HFFc6 (cell line): ENCODE results near the gene CGNL1. TPM values are rescaled to one million over a fixed set of nuclear protein-coding genes. Genes with fewer than 3 reads are reported as not detected.

Experiments used
- DNase-seq: peaks from one replicate; pipeline ENCODE4 v3.0.0-alpha.2; 2018
- H3K27ac Mint-ChIP-seq: 2 replicates; pipeline ENCODE4 v1.8.0; 2020; ENCODE audit warnings: mild to moderate bottlenecking, mixed read lengths
- H3K27me3 Mint-ChIP-seq: 2 replicates; pipeline ENCODE4 v1.8.0; 2021; ENCODE audit warnings: mild to moderate bottlenecking, moderate library complexity, mixed read lengths; ENCODE audit not compliant: insufficient read depth
- H3K36me3 Mint-ChIP-seq: 2 replicates; pipeline ENCODE4 v1.8.0; 2021; ENCODE audit warnings: low read depth, mixed read lengths
- H3K4me1 Mint-ChIP-seq: 2 replicates; pipeline ENCODE4 v1.8.0; 2020; ENCODE audit warnings: low read depth, mixed read lengths
- H3K4me3 Mint-ChIP-seq: 2 replicates; pipeline ENCODE4 v1.8.0; 2020; ENCODE audit warnings: mild to moderate bottlenecking, moderate library complexity, mixed read lengths
- H3K9me3 Mint-ChIP-seq: 2 replicates; pipeline ENCODE4 v1.8.0; 2020; ENCODE audit warnings: mild to moderate bottlenecking, mixed read lengths
- total RNA-seq, 6 experiments: library from RNA; stranded (reverse); fragmentation: NEBNext Ultra II Directional; extraction: Animal tissue kit (Norgen Biotek cat#: 25700); gene quantifications; 2 replicates in 1 of 6; 3 replicates in 5 of 6; pipeline ENCODE4 v1.2.3, GENCODE V29; 2021
- TF ChIP-seq, protein P1 (sequence below): fragments of 200-600 bp; sonication (generic); IDR thresholded peaks from 2 replicates; pipeline ENCODE4 v1.5.0; 2021; ENCODE audit warnings: antibody characterized with exemption, mild to moderate bottlenecking

CGNL1 gene
- total RNA-seq, 6 experiments from 2014 or later = 0.05 to 0.20 (median 0.10) TPM; not detected in 2

GRCh38 chr15:57555270-57555669 is 179.0 kb downstream of the CGNL1 start:
- H3K27ac Mint-ChIP-seq = no peak overlapping the region
- H3K27me3 Mint-ChIP-seq = no peaks in the 10 kb centered on the region; the same call in 1 of the 2 replicates
- no peaks in the 10 kb centered on the region for H3K36me3 Mint-ChIP-seq
- DNase-seq = no peak
- TF ChIP-seq, protein P1, sequence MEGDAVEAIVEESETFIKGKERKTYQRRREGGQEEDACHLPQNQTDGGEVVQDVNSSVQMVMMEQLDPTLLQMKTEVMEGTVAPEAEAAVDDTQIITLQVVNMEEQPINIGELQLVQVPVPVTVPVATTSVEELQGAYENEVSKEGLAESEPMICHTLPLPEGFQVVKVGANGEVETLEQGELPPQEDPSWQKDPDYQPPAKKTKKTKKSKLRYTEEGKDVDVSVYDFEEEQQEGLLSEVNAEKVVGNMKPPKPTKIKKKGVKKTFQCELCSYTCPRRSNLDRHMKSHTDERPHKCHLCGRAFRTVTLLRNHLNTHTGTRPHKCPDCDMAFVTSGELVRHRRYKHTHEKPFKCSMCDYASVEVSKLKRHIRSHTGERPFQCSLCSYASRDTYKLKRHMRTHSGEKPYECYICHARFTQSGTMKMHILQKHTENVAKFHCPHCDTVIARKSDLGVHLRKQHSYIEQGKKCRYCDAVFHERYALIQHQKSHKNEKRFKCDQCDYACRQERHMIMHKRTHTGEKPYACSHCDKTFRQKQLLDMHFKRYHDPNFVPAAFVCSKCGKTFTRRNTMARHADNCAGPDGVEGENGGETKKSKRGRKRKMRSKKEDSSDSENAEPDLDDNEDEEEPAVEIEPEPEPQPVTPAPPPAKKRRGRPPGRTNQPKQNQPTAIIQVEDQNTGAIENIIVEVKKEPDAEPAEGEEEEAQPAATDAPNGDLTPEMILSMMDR = no peak
- H3K4me1 Mint-ChIP-seq = peaks cover 52% of the 10 kb centered on the region
- no peaks in the 10 kb centered on the region for H3K9me3 Mint-ChIP-seq
- no peak overlapping the region for H3K4me3 Mint-ChIP-seq

DNA sequence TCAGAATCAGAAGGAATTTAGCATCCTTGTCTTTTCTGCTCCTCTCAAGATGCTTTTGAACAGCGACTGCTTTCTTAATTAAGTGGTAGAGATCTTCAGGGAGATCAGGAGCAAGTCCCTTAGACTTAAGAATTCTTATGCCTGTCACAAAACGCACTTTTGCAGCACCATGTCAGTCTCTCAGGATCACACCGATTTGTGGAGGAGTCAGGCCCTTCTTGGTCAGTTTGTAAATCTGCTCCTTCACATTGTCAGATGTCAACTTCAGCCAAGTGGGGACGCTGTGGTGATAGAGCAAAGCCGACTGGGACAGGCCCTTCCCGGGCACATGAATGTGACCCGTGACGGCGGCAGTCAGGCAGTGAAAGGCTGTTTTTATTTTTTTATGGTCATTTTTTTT is 179.7 kb downstream of the CGNL1 start:
- Mint-ChIP-seq H3K36me3 (no peaks in the 10 kb centered on the region), H3K27me3 (no peaks in the 10 kb centered on the region; the same call in 1 of the 2 replicates), H3K4me3 (no peak overlapping the region), H3K9me3 (no peaks in the 10 kb centered on the region), H3K27ac (no peak overlapping the region), H3K4me1 (peaks cover 51% of the 10 kb centered on the region)
- TF ChIP-seq, protein P1 = no peak
- no peak for DNase-seq

DNA sequence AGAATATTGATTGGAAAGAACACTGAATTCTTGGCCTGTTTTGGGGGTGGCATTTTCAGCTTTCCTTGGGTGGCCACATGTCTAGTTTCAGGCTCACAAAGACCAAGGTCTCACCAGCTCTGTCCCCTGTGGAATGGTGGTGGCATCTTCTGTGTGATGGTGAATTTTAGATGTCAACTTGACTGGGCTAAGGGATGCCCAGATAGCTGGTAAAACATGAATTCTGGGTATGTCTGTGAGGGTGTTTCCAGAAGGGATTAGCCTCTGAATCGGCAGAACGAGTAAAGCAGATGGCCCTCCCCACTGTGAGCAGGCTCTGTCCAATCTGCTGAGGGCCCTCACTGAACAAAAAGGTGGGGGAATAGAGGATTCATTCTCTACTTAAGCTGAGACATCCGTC is 181.0 kb downstream of the CGNL1 start:
- H3K4me1 Mint-ChIP-seq = peaks cover 47% of the 10 kb centered on the region
- TF ChIP-seq, protein P1 = no peak
- H3K9me3 Mint-ChIP-seq = no peaks in the 10 kb centered on the region
- no peaks in the 10 kb centered on the region for H3K36me3 Mint-ChIP-seq
- H3K27ac Mint-ChIP-seq = no peak overlapping the region
- H3K27me3 Mint-ChIP-seq = peaks cover 1% of the 10 kb centered on the region
- H3K4me3 Mint-ChIP-seq = no peak overlapping the region
- no peak for DNase-seq

DNA sequence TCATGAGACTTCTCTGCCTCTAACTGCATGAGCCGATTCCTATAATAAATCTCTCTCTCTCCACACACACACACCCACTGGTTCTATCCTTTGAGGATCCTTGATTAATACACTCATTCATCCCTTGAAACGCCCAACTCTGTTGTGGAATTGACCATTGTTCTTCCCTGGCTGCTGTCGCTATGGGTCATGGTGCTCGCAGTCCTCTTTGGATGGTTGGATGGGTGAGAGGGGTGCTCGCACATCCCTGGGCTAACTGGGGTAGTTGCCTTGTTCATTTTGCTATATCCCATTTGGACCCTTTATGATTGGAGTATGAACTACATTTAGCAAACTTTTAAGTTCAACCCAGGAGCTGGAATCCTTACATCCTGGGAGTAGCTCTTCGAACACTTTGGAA is 181.5 kb downstream of the CGNL1 start:
- no peak overlapping the region for H3K4me3 Mint-ChIP-seq
- TF ChIP-seq, protein P1 = no peak
- no peak for DNase-seq
- H3K9me3 Mint-ChIP-seq = no peaks in the 10 kb centered on the region
- H3K4me1 Mint-ChIP-seq = peaks cover 42% of the 10 kb centered on the region
- no peaks in the 10 kb centered on the region for H3K36me3 Mint-ChIP-seq
- H3K27ac Mint-ChIP-seq = no peak overlapping the region
- peaks cover 1% of the 10 kb centered on the region for H3K27me3 Mint-ChIP-seq

GRCh38 chr15:57559875-57560274 is 183.6 kb downstream of the CGNL1 start:
- H3K4me1 Mint-ChIP-seq = peaks cover 33% of the 10 kb centered on the region
- no peak overlapping the region for H3K27ac Mint-ChIP-seq
- peaks cover 1% of the 10 kb centered on the region for H3K27me3 Mint-ChIP-seq
- H3K9me3 Mint-ChIP-seq = no peaks in the 10 kb centered on the region
- TF ChIP-seq, protein P1 = peak; percentile 94
- peak; percentile 9 for DNase-seq
- H3K4me3 Mint-ChIP-seq = no peak overlapping the region
- no peaks in the 10 kb centered on the region for H3K36me3 Mint-ChIP-seq
